Activated naive CD4-positive, alpha-beta T cell treated with anti-CD3 and anti-CD28 coated beads for 36 hours (primary cell): ENCODE results near the gene SLC16A1. TPM values are rescaled to one million over a fixed set of nuclear protein-coding genes. Genes with fewer than 3 reads are reported as not detected.
A peak's percentile ranks its signal among the peaks of the same experiment; 100 is the strongest.
"Not testable (repeated sequence)": the region's sequence is repeated elsewhere in the genome, so short reads cannot be mapped to it uniquely, and the experiment has no call there.

Experiments
- CTCF ChIA-PET: fragments of 350-600 bp; sonication (Branson Sonifier 250); formaldehyde crosslinking; loops from one replicate; lab custom pipeline; 2021; ENCODE audit warnings: antibody characterized with exemption; lab: Charles Lee
- DNase-seq: peaks from one replicate; pipeline ENCODE4 v3.0.0-alpha.2; 2020
- H3K27ac Mint-ChIP-seq: one replicate; pipeline ENCODE4 v1.8.0; 2021; ENCODE audit warnings: mild to moderate bottlenecking, mixed read lengths
- H3K27me3 Mint-ChIP-seq: one replicate; pipeline ENCODE4 v1.8.0; 2021; ENCODE audit warnings: low read depth, mixed read lengths
- H3K36me3 Mint-ChIP-seq: one replicate; pipeline ENCODE4 v1.8.0; 2021; ENCODE audit warnings: low read depth, mixed read lengths
- H3K4me1 Mint-ChIP-seq: one replicate; pipeline ENCODE4 v1.8.0; 2021; ENCODE audit warnings: low read depth, mixed read lengths
- H3K4me3 Mint-ChIP-seq: one replicate; pipeline ENCODE4 v1.8.0; 2021; ENCODE audit warnings: mild to moderate bottlenecking, moderate library complexity, mixed read lengths
- H3K9me3 Mint-ChIP-seq: one replicate; pipeline ENCODE4 v1.8.0; 2021; ENCODE audit warnings: mixed read lengths
- intact Hi-C: fragments of 100-400 bp; cut with micrococcal nuclease; formaldehyde crosslinking; loops from one replicate; pipeline ENCODE4 v1.15.1; 2023
- total RNA-seq, 2 experiments: library from RNA; stranded (reverse); gene quantifications; one replicate each; pipeline ENCODE4 v1.2.3, GENCODE V29; 2021

SLC16A1 gene
- total RNA-seq, 2 experiments from 2014 or later: 56.3 to 57.5 TPM

- H3K9me3 Mint-ChIP-seq, DNase-seq, H3K27ac Mint-ChIP-seq, H3K27me3 Mint-ChIP-seq: not testable (repeated sequence)
- H3K4me3 Mint-ChIP-seq: peak overlapping the region; percentile 95
- CTCF ChIA-PET: interaction anchor here (0.6 to 3.0 kb wide), 3 partner anchors 114 to 239 kb away, joined by 3 to 10 read pairs (median 3); partner anchors contain the start of gene LRIG2
- intact Hi-C loops: loop anchor here (5.0 kb wide), 3 partner anchors 174 to 291 kb away; no protein-coding TSS in a partner anchor
- peaks cover 55% of the 10 kb centered on the region for H3K4me1 Mint-ChIP-seq
- H3K36me3 Mint-ChIP-seq: peaks cover 51% of the 10 kb centered on the region
Measured at GRCh38 chr1:112958236-112958635, 2.2 kb upstream of the SLC16A1 start.

- H3K27me3 Mint-ChIP-seq: no peaks in the 10 kb centered on the region
- peak; percentile 75 for DNase-seq
- peak overlapping the region; percentile 97 for H3K27ac Mint-ChIP-seq
- intact Hi-C loops: loop anchor here (1.0 to 5.0 kb wide), 9 partner anchors 53 to 974 kb away; partner anchors contain the start of genes AP4B1, DCLRE1B, LRIG2 and PHTF1
- peak overlapping the region; percentile 95 for H3K4me3 Mint-ChIP-seq
- no peaks in the 10 kb centered on the region for H3K9me3 Mint-ChIP-seq
- H3K36me3 Mint-ChIP-seq: peaks cover 50% of the 10 kb centered on the region
- peaks cover 59% of the 10 kb centered on the region for H3K4me1 Mint-ChIP-seq
- CTCF ChIA-PET: interaction anchor here (1.2 to 3.0 kb wide), 2 partner anchors 115 to 238 kb away, joined by 3 to 10 read pairs; partner anchors contain the start of gene LRIG2
Measured at GRCh38 chr1:112957133-112957812, 1.3 kb upstream of the SLC16A1 start.

GRCh38 chr1:112956544-112957132 lies 642 bp upstream of the SLC16A1 start:
- intact Hi-C loops: loop anchor here (1.0 to 5.0 kb wide), 15 partner anchors 21 to 974 kb away; partner anchors contain the start of genes AP4B1, CAPZA1, DCLRE1B and LRIG2
- peak overlapping the region; percentile 97 for H3K27ac Mint-ChIP-seq
- no peaks in the 10 kb centered on the region for H3K9me3 Mint-ChIP-seq
- peak overlapping the region; percentile 95 for H3K4me3 Mint-ChIP-seq
- CTCF ChIA-PET: interaction anchor here (0.5 to 3.0 kb wide), 3 partner anchors 19 to 116 kb away, joined by 3 to 10 read pairs (median 5); partner anchors contain the start of gene LRIG2
- peaks cover 50% of the 10 kb centered on the region for H3K36me3 Mint-ChIP-seq
- peaks cover 60% of the 10 kb centered on the region for H3K4me1 Mint-ChIP-seq
- no peaks in the 10 kb centered on the region for H3K27me3 Mint-ChIP-seq
- DNase-seq: peak; percentile 60

GRCh38 chr1:112954945-112955772 lies 837 bp downstream of the SLC16A1 start:
- peaks cover 37% of the 10 kb centered on the region for H3K36me3 Mint-ChIP-seq
- no peaks in the 10 kb centered on the region for H3K27me3 Mint-ChIP-seq
- DNase-seq: peak; percentile 77
- peak overlapping the region; percentile 95 for H3K4me3 Mint-ChIP-seq
- H3K4me1 Mint-ChIP-seq: peaks cover 55% of the 10 kb centered on the region
- H3K9me3 Mint-ChIP-seq: no peaks in the 10 kb centered on the region
- intact Hi-C loops: loop anchor here (1.0 to 5.0 kb wide), 5 partner anchors 177 to 559 kb away; partner anchors contain the start of genes CTTNBP2NL and MAGI3
- CTCF ChIA-PET: interaction anchor here (0.6 to 2.5 kb wide), 5 partner anchors 18 to 118 kb away, joined by 3 to 10 read pairs (median 5); partner anchors contain the start of gene LRIG2
- peak overlapping the region; percentile 97 for H3K27ac Mint-ChIP-seq

GRCh38 chr1:112954017-112954650 lies 1.9 kb downstream of the SLC16A1 start:
- Mint-ChIP-seq H3K27me3 (no peaks in the 10 kb centered on the region), H3K36me3 (peaks cover 32% of the 10 kb centered on the region), H3K27ac (peak overlapping the region; percentile 5), H3K4me1 (peaks cover 51% of the 10 kb centered on the region), H3K9me3 (no peaks in the 10 kb centered on the region), H3K4me3 (peak overlapping the region; percentile 95)
- no peak for DNase-seq
- intact Hi-C loops: no loop called here
- CTCF ChIA-PET: interaction anchor here (0.6 to 2.5 kb wide), 5 partner anchors 17 to 120 kb away, joined by 3 to 10 read pairs (median 4); partner anchors contain the start of gene LRIG2

GRCh38 chr1:112950426-112950825 lies 5.6 kb downstream of the SLC16A1 start:
- no peak overlapping the region for H3K4me3 Mint-ChIP-seq
- intact Hi-C loops: no loop called here
- DNase-seq: no peak
- no peaks in the 10 kb centered on the region for H3K27me3 Mint-ChIP-seq
- H3K9me3 Mint-ChIP-seq: no peaks in the 10 kb centered on the region
- no peak overlapping the region for H3K27ac Mint-ChIP-seq
- CTCF ChIA-PET: no interaction called here
- H3K4me1 Mint-ChIP-seq: peaks cover 43% of the 10 kb centered on the region
- H3K36me3 Mint-ChIP-seq: peaks cover 24% of the 10 kb centered on the region

GRCh38 chr1:112946683-112947082 lies 9.3 kb downstream of the SLC16A1 start:
- H3K27me3 Mint-ChIP-seq: no peaks in the 10 kb centered on the region
- peaks cover 12% of the 10 kb centered on the region for H3K36me3 Mint-ChIP-seq
- H3K4me1 Mint-ChIP-seq: peaks cover 14% of the 10 kb centered on the region
- intact Hi-C loops: no loop called here
- H3K27ac Mint-ChIP-seq: no peak overlapping the region
- no peaks in the 10 kb centered on the region for H3K9me3 Mint-ChIP-seq
- CTCF ChIA-PET: no interaction called here
- no peak overlapping the region for H3K4me3 Mint-ChIP-seq
- DNase-seq: no peak

- CTCF ChIA-PET: interaction anchor here (0.6 kb wide), 1 partner anchor 59 kb away, joined by 6 read pairs; no protein-coding TSS in a partner anchor
- no peak for DNase-seq
- Mint-ChIP-seq H3K4me1 (peaks cover 34% of the 10 kb centered on the region), H3K27ac (no peak overlapping the region), H3K36me3 (peaks cover 11% of the 10 kb centered on the region), H3K4me3 (no peak overlapping the region), H3K27me3 (no peaks in the 10 kb centered on the region), H3K9me3 (no peaks in the 10 kb centered on the region)
- intact Hi-C loops: no loop called here
Measured at GRCh38 chr1:112939810-112940209, 16.2 kb downstream of the SLC16A1 start.

- Mint-ChIP-seq H3K4me3 (no peak overlapping the region), H3K9me3 (no peaks in the 10 kb centered on the region), H3K27ac (no peak overlapping the region), H3K27me3 (no peaks in the 10 kb centered on the region), H3K36me3 (peaks cover 13% of the 10 kb centered on the region), H3K4me1 (peaks cover 41% of the 10 kb centered on the region)
- no peak for DNase-seq
- intact Hi-C loops: no loop called here
- CTCF ChIA-PET: interaction anchor here (1.4 to 2.8 kb wide), 3 partner anchors 15 to 134 kb away, joined by 5 to 10 read pairs (median 6); partner anchors contain the start of genes LRIG2 and SLC16A1
Measured at GRCh38 chr1:112938210-112938609, 17.8 kb downstream of the SLC16A1 start.

- intact Hi-C loops: no loop called here
- CTCF ChIA-PET: interaction anchor here (0.6 to 2.8 kb wide), 7 partner anchors 16 to 607 kb away, joined by 3 to 11 read pairs (median 5); partner anchors contain the start of genes LRIG2 and SLC16A1
- Mint-ChIP-seq H3K4me3 (no peak overlapping the region), H3K36me3 (peaks cover 12% of the 10 kb centered on the region), H3K9me3 (no peaks in the 10 kb centered on the region), H3K27me3 (no peaks in the 10 kb centered on the region), H3K4me1 (peaks cover 41% of the 10 kb centered on the region), H3K27ac (no peak overlapping the region)
- DNase-seq: no peak
Measured at GRCh38 chr1:112937495-112937894, 18.5 kb downstream of the SLC16A1 start.

- intact Hi-C loops: no loop called here
- peaks cover 12% of the 10 kb centered on the region for H3K36me3 Mint-ChIP-seq
- H3K9me3 Mint-ChIP-seq: no peaks in the 10 kb centered on the region
- no peak for DNase-seq
- H3K4me3 Mint-ChIP-seq: no peak overlapping the region
- H3K27ac Mint-ChIP-seq: no peak overlapping the region
- CTCF ChIA-PET: interaction anchor here (0.5 to 2.8 kb wide), 8 partner anchors 11 to 607 kb away, joined by 3 to 11 read pairs (median 4); partner anchors contain the start of genes LRIG2 and SLC16A1
- peaks cover 41% of the 10 kb centered on the region for H3K4me1 Mint-ChIP-seq
- no peaks in the 10 kb centered on the region for H3K27me3 Mint-ChIP-seq
Measured at GRCh38 chr1:112937070-112937469, 18.9 kb downstream of the SLC16A1 start.
